Activated T-helper 2 cell treated with anti-CD3 and anti-CD28 coated beads, Interferon-gamma antibody, Interleukin-2, Interleukin-4, amounts not matched to agents 10 μg/mL and 5 μg/mL and 100 μg/mL, durations not matched to agents 14 hours and 24 hours and 36 hours (primary cell): ENCODE data around the gene DDX3X. TPM values are rescaled to one million over a fixed set of nuclear protein-coding genes. Genes with fewer than 3 reads are reported as not detected.
A peak's percentile ranks its signal among the peaks of the same experiment; 100 is the strongest.
"Not testable (repeated sequence)": the region's sequence is repeated elsewhere in the genome, so short reads cannot be mapped to it uniquely, and the experiment has no call there.

ENCODE experiments used
- DNase-seq: peaks from one replicate; pipeline ENCODE4 v3.0.0; 2021; ENCODE audit warnings: low spot score
- H3K27ac Mint-ChIP-seq: one replicate; pipeline ENCODE4 v1.8.0; 2021; ENCODE audit warnings: mixed read lengths
- H3K27me3 Mint-ChIP-seq: one replicate; pipeline ENCODE4 v1.8.0; 2021; ENCODE audit warnings: low read depth, mixed read lengths
- H3K36me3 Mint-ChIP-seq: one replicate; pipeline ENCODE4 v1.8.0; 2021; ENCODE audit warnings: low read depth, mixed read lengths
- H3K4me1 Mint-ChIP-seq: one replicate; pipeline ENCODE4 v1.8.0; 2021; ENCODE audit warnings: low read depth, mixed read lengths
- H3K4me3 Mint-ChIP-seq: one replicate; pipeline ENCODE4 v1.8.0; 2021; ENCODE audit warnings: low read depth, mild to moderate bottlenecking, moderate library complexity, mixed read lengths
- H3K9me3 Mint-ChIP-seq: one replicate; pipeline ENCODE4 v1.8.0; 2021; ENCODE audit warnings: mixed read lengths
- intact Hi-C: fragments of 100-400 bp; cut with micrococcal nuclease; formaldehyde crosslinking; loops from one replicate; pipeline ENCODE4 v1.15.1; 2023
- total RNA-seq: library from RNA; stranded (reverse); gene quantifications from 2 replicates; pipeline ENCODE4 v1.2.3, GENCODE V29; 2022

Gene DDX3X
- total RNA-seq, 1 donor from 2014 or later: 250 TPM

DNA sequence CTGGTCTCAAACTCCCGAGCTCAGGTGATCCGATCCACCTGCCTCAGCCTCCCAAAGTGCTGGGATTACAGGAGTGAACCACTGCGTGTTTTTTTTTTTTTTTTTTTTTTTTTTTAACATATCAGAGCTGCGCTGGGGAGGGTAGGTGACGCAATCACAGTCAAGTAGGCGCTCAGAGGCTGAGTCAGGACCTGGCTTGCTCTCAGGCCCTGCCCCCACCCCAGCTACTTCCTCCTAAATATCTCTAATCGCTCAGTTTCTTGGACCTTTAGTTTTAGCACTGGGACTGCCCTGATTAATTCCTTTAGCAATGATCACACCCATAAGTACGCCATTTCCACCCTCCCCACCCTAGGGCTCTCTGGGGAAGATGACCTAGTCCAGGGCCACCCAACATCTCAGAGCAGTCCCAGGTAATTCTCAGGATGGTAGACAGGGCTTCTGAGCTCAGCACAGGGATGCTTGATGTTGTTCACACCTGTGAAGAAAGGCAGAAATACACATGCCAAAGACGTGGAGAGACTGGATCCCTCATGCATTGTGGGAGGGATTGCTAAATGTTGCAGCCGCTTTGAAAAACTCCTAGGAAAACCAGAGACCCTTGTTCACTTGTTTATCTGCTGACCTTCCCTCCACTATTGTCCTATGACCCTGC is 50.2 kb downstream of the DDX3X start:
- H3K27me3 Mint-ChIP-seq: no peaks in the 10 kb centered on the region
- peak; percentile 20 for DNase-seq
- H3K9me3 Mint-ChIP-seq: no peaks in the 10 kb centered on the region
- H3K36me3 Mint-ChIP-seq: peaks cover 3% of the 10 kb centered on the region
- H3K4me1 Mint-ChIP-seq: peaks cover 14% of the 10 kb centered on the region
- intact Hi-C loops: loop anchor here (5.0 kb wide), 1 partner anchor 52 kb away; the partner anchor contains the start of gene DDX3X
- peak overlapping the region; percentile 21 for H3K4me3 Mint-ChIP-seq
- H3K27ac Mint-ChIP-seq: peak overlapping the region; percentile 94

DNA sequence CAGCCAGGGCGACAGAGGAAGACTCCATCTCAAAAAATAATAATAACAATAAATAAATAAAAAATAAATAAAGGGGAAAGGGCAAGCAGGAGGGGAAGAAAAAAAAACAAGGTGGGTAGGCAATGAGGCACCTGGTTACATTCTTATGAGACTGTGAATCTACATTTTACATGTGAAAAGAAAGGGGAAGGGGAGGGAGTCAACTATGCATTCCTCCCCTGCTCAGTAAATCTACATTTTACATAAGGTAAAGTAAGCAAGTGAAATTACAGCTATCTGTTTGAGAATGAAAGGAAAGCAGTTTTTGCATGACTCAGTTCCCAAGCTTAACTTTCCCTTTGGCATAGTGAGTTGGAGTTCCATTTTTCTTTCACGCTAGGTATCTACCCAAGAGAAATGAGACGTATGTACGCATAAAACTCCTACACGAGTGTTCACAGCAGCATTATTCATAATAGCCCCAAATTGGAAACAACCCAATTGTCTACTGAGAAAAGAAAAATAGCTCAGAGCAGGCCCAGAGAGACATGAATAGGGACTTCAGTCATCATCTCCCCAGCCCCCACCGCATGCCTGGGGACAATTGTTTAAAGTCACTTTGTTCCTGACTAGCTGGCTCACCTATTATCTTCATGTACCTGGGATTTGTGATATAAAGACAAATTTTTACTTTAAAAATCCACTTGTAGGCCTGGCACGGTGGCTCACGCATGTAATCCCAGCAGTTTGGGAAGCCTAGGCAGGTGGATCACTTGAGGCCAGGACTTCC is 52.4 kb downstream of the DDX3X start:
- Mint-ChIP-seq H3K9me3 (no peaks in the 10 kb centered on the region), H3K4me1 (peaks cover 14% of the 10 kb centered on the region), H3K4me3 (no peak overlapping the region), H3K27me3 (no peaks in the 10 kb centered on the region), H3K27ac (no peak overlapping the region), H3K36me3 (peaks cover 3% of the 10 kb centered on the region)
- intact Hi-C loops: no loop called here
- DNase-seq: no peak

DNA sequence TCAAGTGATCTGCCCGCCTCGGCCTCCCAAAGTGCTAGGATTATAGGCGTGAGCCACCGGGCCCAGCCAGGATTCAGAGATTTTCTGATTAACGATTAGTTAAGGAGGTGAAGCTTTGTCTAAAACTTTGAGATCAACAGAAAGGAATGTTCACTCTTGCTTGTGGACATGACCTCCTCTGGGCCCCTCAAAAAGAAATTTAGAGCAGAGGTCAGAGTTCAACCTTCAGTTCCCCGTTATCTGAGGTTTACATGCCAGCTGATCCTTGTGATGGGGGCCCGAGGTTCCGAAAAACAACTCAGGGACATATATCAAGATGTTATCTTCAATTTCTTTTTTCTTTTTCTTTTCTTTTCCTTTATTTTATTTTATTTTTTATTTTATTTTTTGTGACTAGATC is 54.6 kb downstream of the DDX3X start:
- Mint-ChIP-seq H3K4me3 (no peak overlapping the region), H3K9me3 (no peaks in the 10 kb centered on the region), H3K4me1 (peaks cover 6% of the 10 kb centered on the region), H3K27ac (no peak overlapping the region), H3K27me3 (no peaks in the 10 kb centered on the region), H3K36me3 (peaks cover 3% of the 10 kb centered on the region)
- intact Hi-C loops: no loop called here
- DNase-seq: no peak

DNA sequence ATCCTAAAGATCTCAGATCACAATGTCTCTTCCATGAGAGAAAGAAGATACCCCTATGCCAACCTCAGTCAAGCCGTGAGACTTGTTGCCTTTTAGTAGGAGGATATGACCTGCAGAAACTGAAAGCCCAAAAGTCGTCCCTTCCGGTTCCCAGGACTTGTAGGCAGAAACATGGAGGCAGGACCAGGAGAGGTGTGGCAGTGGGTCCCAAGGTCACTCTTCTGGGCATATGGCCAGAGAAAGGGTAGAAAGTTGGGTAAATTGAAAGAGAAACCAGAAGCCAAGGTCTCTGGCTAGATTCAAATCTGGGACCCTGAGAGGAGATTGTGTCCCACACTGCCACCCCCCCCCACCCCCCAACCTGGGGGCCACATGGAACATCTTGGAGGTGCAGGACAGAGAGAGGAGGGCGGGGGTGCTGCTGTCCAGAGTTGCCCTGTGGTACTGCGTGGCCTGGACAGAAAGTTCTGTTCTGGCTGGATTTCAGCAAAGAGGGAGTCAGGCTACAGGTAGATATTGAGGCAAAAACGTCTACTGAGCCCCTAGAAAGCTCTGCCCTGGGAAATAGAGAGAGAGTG is 55.4 kb downstream of the DDX3X start:
- H3K36me3 Mint-ChIP-seq: no peaks in the 10 kb centered on the region
- no peaks in the 10 kb centered on the region for H3K27me3 Mint-ChIP-seq
- DNase-seq: no peak
- H3K4me3 Mint-ChIP-seq: no peak overlapping the region
- peaks cover 1% of the 10 kb centered on the region for H3K4me1 Mint-ChIP-seq
- H3K27ac Mint-ChIP-seq: no peak overlapping the region
- intact Hi-C loops: no loop called here
- no peaks in the 10 kb centered on the region for H3K9me3 Mint-ChIP-seq

DNA sequence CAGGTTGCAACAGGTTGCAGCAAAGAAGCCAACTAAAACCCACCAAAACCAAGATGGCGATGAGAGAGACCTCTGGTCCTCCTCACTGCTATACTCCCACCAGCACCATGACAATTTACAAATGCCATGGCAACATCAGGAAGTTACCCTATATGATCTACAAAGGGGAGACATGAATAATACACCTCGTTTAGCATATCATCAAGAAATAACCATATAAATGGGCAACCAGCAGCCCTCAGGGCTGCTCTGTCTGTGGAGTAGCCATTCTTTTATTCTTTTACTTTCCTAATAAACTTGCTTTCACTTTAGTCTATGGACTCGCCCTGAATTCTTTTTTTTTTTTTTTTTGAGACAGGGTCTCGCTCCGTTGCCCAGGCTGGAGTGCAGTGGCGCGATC is 56.6 kb downstream of the DDX3X start:
- intact Hi-C loops: not testable (repeated sequence)

DNA sequence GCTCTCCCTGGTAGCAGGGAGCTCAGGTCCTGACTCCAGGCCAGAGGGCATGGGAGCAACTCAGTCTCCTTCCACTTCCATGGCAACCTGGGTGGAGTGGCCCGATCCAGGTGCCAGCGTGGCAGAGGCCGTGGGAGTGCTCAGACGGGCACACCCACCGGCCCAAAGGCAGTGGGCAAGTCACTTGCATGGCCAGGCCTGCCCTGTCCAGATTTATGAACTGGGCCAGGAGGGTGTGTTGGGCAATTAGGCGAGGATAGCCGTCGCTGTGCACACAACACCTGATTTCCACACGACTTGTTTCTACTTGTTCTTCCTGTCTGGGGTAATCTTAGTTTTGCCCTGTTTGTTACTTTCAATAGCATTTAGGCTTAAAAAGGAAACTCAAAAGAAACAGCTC is 57.6 kb downstream of the DDX3X start:
- no peak overlapping the region for H3K27ac Mint-ChIP-seq
- H3K9me3 Mint-ChIP-seq: no peaks in the 10 kb centered on the region
- H3K4me1 Mint-ChIP-seq: peaks cover under 1% of the 10 kb centered on the region
- H3K4me3 Mint-ChIP-seq: no peak overlapping the region
- no peaks in the 10 kb centered on the region for H3K36me3 Mint-ChIP-seq
- no peaks in the 10 kb centered on the region for H3K27me3 Mint-ChIP-seq
- intact Hi-C loops: no loop called here
- DNase-seq: no peak

More for the DNA sequence above, 56.6 kb downstream of the DDX3X start:
- H3K36me3 Mint-ChIP-seq, H3K4me1 Mint-ChIP-seq, DNase-seq, H3K27me3 Mint-ChIP-seq, H3K27ac Mint-ChIP-seq, H3K4me3 Mint-ChIP-seq, H3K9me3 Mint-ChIP-seq: not testable (repeated sequence)

DNA sequence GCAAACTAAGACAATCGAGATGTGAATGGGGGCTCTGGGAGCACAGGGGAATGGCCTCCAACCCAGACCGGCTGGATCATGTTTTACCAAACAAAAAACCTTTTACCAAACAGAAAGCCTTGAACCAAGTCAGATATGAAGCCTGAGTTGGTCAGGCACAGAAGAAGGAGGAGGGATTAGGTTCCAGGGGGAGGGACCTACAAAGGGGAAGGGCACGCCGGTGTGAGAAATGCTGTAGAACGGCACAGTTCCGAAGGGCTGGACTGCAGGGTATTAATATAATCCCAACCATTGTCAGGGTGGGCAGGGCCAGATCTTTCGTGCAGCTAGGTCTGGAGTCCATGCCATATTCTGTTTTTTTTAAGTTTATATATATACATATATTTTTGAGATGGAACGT is 60.3 kb downstream of the DDX3X start:
- Mint-ChIP-seq H3K9me3 (no peaks in the 10 kb centered on the region), H3K36me3 (no peaks in the 10 kb centered on the region), H3K27ac (no peak overlapping the region), H3K4me3 (no peak overlapping the region), H3K4me1 (peaks cover 1% of the 10 kb centered on the region), H3K27me3 (no peaks in the 10 kb centered on the region)
- DNase-seq: no peak
- intact Hi-C loops: no loop called here

DNA sequence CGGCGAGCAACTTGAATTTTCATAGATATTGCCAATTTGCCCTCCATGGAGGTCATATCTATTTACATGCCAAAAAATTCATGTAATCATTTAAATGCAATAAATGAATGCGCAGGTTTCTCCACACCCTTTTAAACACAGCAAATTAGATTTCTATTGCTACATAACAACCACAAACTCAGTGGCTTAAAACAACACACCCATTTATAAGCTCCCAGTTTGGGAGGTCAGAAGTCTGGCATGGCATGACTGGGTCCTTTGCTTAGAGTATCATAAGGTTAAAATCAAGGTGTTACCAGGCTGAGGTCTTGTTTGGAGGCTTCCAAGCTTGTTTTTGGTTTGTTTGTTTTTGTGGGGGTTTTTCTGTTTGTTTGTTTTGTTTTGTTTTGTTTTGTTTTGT is 63.3 kb downstream of the DDX3X start:
- H3K9me3 Mint-ChIP-seq: no peaks in the 10 kb centered on the region

DNA sequence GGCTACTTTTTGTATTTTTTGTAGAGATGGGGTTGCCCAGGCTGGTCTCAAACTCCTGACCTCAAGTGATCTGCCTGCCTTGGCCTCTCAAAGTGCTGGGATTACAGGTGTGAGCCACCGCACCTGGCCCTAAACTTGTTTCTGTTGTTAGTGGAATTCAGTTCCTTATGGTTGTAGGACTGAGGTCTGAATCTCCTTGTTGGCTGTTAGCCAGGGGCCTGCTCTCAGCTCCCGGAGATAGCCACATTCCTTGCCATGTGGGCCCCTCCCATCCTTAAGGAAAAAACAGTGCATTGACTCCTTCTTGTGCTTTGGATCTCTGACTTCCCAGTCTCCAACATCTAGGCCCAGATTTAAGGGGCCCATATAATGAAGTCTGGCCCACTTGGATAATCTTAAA is 63.8 kb downstream of the DDX3X start:
- DNase-seq: no peak
- H3K36me3 Mint-ChIP-seq: no peaks in the 10 kb centered on the region
- H3K27ac Mint-ChIP-seq: no peak overlapping the region
- H3K4me3 Mint-ChIP-seq: no peak overlapping the region
- no peaks in the 10 kb centered on the region for H3K27me3 Mint-ChIP-seq
- peaks cover 1% of the 10 kb centered on the region for H3K4me1 Mint-ChIP-seq
- H3K9me3 Mint-ChIP-seq: no peaks in the 10 kb centered on the region
- intact Hi-C loops: no loop called here

More for the DNA sequence above, 63.3 kb downstream of the DDX3X start:
- intact Hi-C loops: no loop called here
- Mint-ChIP-seq H3K4me3 (no peak overlapping the region), H3K27me3 (no peaks in the 10 kb centered on the region), H3K4me1 (peaks cover 1% of the 10 kb centered on the region), H3K36me3 (no peaks in the 10 kb centered on the region), H3K27ac (no peak overlapping the region)
- DNase-seq: no peak

DNA sequence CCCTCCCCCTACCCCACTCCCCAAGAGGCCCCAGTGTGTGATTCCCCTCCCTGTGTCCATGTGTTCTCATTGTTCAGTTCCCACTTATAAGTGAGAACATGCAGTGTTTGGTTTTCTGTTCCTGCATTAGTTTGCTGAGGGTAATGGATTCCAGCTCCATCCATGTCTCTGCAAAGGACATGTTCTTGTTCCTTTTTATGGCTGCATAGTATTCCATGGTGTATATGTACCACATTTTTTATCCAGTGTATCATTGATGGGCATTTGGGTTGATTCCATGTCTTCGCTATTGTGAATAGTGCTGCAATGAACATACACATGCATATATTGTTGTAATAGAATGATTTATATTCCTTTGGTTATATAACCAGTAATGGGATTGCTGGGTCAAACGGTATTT is 68.6 kb downstream of the DDX3X start:
- H3K4me1 Mint-ChIP-seq, DNase-seq, H3K27me3 Mint-ChIP-seq, H3K36me3 Mint-ChIP-seq, H3K9me3 Mint-ChIP-seq, H3K27ac Mint-ChIP-seq, H3K4me3 Mint-ChIP-seq, intact Hi-C loops: not testable (repeated sequence)

DNA sequence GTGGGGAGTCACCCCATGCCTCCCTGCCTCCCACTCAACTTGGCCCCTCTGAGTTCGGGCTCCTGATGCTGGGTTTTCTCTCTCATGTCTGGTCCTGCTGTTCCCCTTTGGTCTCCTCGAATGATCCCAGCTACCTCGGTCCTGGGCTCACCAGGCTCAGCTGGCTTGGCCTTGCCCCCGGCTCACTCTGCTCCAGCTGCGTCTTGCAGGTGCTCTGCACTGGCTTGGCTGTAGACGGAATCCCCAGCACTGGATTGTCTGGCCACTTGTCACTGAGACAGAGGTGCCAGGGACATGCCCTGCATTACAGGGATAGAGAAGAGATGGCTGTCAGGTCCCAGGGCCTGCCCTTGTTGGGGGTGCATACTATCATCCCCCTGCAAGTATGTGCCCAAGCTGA is 71.6 kb downstream of the DDX3X start:
- no peaks in the 10 kb centered on the region for H3K27me3 Mint-ChIP-seq
- H3K36me3 Mint-ChIP-seq: no peaks in the 10 kb centered on the region
- H3K9me3 Mint-ChIP-seq: no peaks in the 10 kb centered on the region
- DNase-seq: no peak
- no peak overlapping the region for H3K27ac Mint-ChIP-seq
- intact Hi-C loops: no loop called here
- no peak overlapping the region for H3K4me3 Mint-ChIP-seq
- H3K4me1 Mint-ChIP-seq: peaks cover 5% of the 10 kb centered on the region

DNA sequence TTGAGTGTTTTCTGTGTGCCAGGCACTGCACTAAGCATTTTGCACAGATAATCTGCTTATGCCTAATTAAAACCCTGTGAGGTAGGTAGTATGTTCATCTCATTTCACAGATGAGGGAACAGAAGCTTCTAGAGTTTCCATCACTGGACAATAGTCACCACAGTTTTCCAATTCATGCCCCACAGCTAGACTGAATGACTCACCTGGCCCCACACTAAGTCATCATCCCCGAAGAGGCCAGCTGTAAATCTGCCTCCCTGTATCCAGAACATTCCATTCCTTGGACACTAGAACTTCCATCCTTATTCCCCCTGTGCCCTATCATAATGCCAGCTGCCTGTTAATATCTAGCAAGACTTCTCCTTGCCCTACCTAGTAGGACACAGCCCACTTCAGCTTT is 72.2 kb downstream of the DDX3X start:
- Mint-ChIP-seq H3K36me3 (no peaks in the 10 kb centered on the region), H3K27ac (no peak overlapping the region), H3K9me3 (no peaks in the 10 kb centered on the region), H3K27me3 (no peaks in the 10 kb centered on the region), H3K4me3 (no peak overlapping the region), H3K4me1 (peaks cover 5% of the 10 kb centered on the region)
- DNase-seq: no peak
- intact Hi-C loops: no loop called here

DNA sequence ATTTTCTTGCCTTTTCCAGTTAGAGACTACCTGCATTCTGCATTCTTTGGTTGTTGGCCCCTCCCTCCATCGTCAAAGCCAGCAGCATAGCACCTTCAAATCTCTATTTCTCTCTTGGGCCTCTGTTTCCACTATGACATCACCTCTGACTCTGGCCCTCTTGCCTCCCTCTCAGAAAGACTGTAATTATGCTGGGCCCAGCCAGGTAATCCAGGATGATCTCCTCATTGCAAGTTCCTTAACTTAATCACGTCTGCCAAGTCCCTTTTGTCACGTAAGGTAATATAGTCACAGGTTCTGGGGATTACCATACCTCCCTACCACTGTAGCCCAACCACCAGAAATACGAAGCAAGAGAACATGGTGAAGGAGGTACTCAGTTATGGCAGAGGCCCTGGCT is 73.9 kb downstream of the DDX3X start:
- intact Hi-C loops: no loop called here
- no peak overlapping the region for H3K4me3 Mint-ChIP-seq
- no peak for DNase-seq
- H3K27ac Mint-ChIP-seq: no peak overlapping the region
- no peaks in the 10 kb centered on the region for H3K36me3 Mint-ChIP-seq
- H3K27me3 Mint-ChIP-seq: no peaks in the 10 kb centered on the region
- no peaks in the 10 kb centered on the region for H3K9me3 Mint-ChIP-seq
- peaks cover 5% of the 10 kb centered on the region for H3K4me1 Mint-ChIP-seq
